K562 (cell line): ENCODE results near the gene ZMYM4. TPM values are rescaled to one million over a fixed set of nuclear protein-coding genes. Genes with fewer than 3 reads are reported as not detected.

Experiments used
- ATAC-seq: fragments of 200-7000 bp; cut with Tn5 transposase; 3 replicates; pipeline ENCODE4 v1.9.1; 2020; ENCODE audit warnings: moderate library complexity
- Bru-seq: library from RNA; stranded (reverse); fragments of 400-500 nt; gene quantifications from one replicate; lab custom pipeline; 2021; lab: Mats Ljungman, UMichigan
- BruChase-seq, 2 experiments: library from RNA; stranded (reverse); fragments of 400-500 nt; gene quantifications; one replicate each; lab custom pipeline; 2021; lab: Mats Ljungman, UMichigan
- BruUV-seq: library from RNA; stranded (reverse); fragments of 400-500 nt; replicated peaks from 2 replicates; lab custom pipeline; 2021; lab: Mats Ljungman, UMichigan
- CTCF ChIA-PET: fragments of 300-600 bp; formaldehyde crosslinking; extraction: SDS; loops from one replicate; lab custom pipeline; 2021; ENCODE audit warnings: low intra/inter-chr PET ratio; lab: Yijun Ruan, JAX
- POLR2A ChIA-PET: fragments of 300-600, 350-650 bp; sonication (Branson Sonifier 250); formaldehyde crosslinking; extraction: SDS; loops from one replicate; lab custom pipeline; 2021; ENCODE audit warnings: antibody characterized with exemption, inconsistent platforms; lab: Yijun Ruan, JAX
- DNase-seq, 4 experiments: peaks; one replicate each; pipeline versions ENCODE4 v3.0.0 to v3.0.0-alpha.2; 2011 to 2018; ENCODE audit warnings: low spot score in 3 of 4, mixed read lengths in 3 of 4; ENCODE audit errors: extremely low read depth in 1 of 4
- FAIRE-seq: peaks from 2 replicates; lab custom pipeline; 2011; peaks lifted over from hg19 to GRCh38; lab: Jason Lieb, UNC
- H2AFZ ChIP-seq: 2 replicates; pipeline ENCODE4 v1.6.0; 2011; ENCODE audit warnings: low read depth, low read length, control low read depth, inconsistent platforms
- H3K27ac ChIP-seq: fragments of 200-600 bp; 3 replicates; pipeline ENCODE4 v1.8.0; 2011; ENCODE audit warnings: low read depth, mild to moderate bottlenecking, control low read depth, inconsistent platforms, low read length, moderate library complexity, mixed read lengths; ENCODE audit errors: extremely low read depth
- H3K27me3 ChIP-seq, 2 experiments: fragments of 300-600 bp in 1 of 2; 2 replicates in 1 of 2; 3 replicates in 1 of 2; pipeline versions ENCODE4 v1.6.0 to v1.8.0; 2011; ENCODE audit warnings: inconsistent platforms in 2 of 2, low read length in 2 of 2, mild to moderate bottlenecking in 1 of 2, mixed read lengths in 1 of 2, moderate library complexity in 1 of 2; ENCODE audit not compliant: control insufficient read depth in 2 of 2, insufficient read depth in 2 of 2
- H3K36me3 ChIP-seq: fragments of 300-600 bp; 3 replicates; pipeline ENCODE4 v1.8.0; 2011; ENCODE audit warnings: mild to moderate bottlenecking, low read length, inconsistent platforms; ENCODE audit not compliant: control insufficient read depth, insufficient read depth
- H3K4me1 ChIP-seq, 2 experiments: fragments of 200-600 bp in 1 of 2; replicated peaks in 1 of 2; 2 replicates in 1 of 2; 3 replicates in 1 of 2; pipeline versions ENCODE4 v1.5.1 to v1.8.0; 2011; ENCODE audit warnings: inconsistent platforms in 2 of 2, low read length in 2 of 2, mild to moderate bottlenecking in 1 of 2, mixed read lengths in 1 of 2, moderate library complexity in 1 of 2; ENCODE audit not compliant: control insufficient read depth in 2 of 2, insufficient read depth in 2 of 2
- H3K4me2 ChIP-seq: 2 replicates; pipeline ENCODE4 v1.6.1; 2011; ENCODE audit warnings: low read length, control low read depth, inconsistent platforms, mixed read lengths; ENCODE audit not compliant: insufficient read depth
- H3K4me3 ChIP-seq: fragments of 200-600 bp; sonication (generic), shearing (Covaris generic); 2 replicates; pipeline ENCODE4 v1.5.1; 2016; ENCODE audit warnings: control low read depth, inconsistent platforms
- H3K79me2 ChIP-seq: fragments of 200-600 bp; 3 replicates; pipeline ENCODE4 v1.8.0; 2011; ENCODE audit warnings: low read length, inconsistent platforms; ENCODE audit not compliant: control insufficient read depth, insufficient read depth
- H3K9ac ChIP-seq, 2 experiments: 2 replicates each; pipeline versions ENCODE4 v1.6.0 to v1.6.1; 2011; ENCODE audit warnings: low read depth in 2 of 2, low read length in 2 of 2, control low read depth in 1 of 2, inconsistent platforms in 1 of 2, mild to moderate bottlenecking in 1 of 2, mixed read lengths in 1 of 2; ENCODE audit not compliant: insufficient read depth in 1 of 2
- H3K9me1 ChIP-seq: one replicate; pipeline ENCODE4 v1.6.0; 2011; ENCODE audit warnings: inconsistent platforms, mild to moderate bottlenecking, low read length, moderate library complexity; ENCODE audit not compliant: control insufficient read depth, insufficient read depth
- H3K9me3 ChIP-seq: replicated peaks from 2 replicates; pipeline ENCODE4 v1.5.1; 2011; ENCODE audit warnings: low read depth, low read length, inconsistent platforms; ENCODE audit not compliant: control insufficient read depth, insufficient read depth
- H4K20me1 ChIP-seq: replicated peaks from 2 replicates; pipeline ENCODE4 v1.6.1; 2011; ENCODE audit warnings: low read length, inconsistent platforms, mixed read lengths; ENCODE audit not compliant: control insufficient read depth, insufficient read depth
- ESRRA ChIP-seq: fragments of 450-650 bp; IDR thresholded peaks from 2 replicates; pipeline ENCODE4 v1.6.1; 2014; ENCODE audit warnings: low read depth, mild to moderate bottlenecking, moderate library complexity, borderline replicate concordance
- FOXA3 ChIP-seq, 2 experiments: fragments of 450-650 bp in 1 of 2; sonication (generic) in 1 of 2; formaldehyde crosslinking; IDR thresholded peaks in 1 of 2; conservative IDR thresholded peaks in 1 of 2; 2 replicates each; pipeline versions ENCODE4 v1.4.0 to v1.8.0; 2020 to 2022; ENCODE audit warnings: mild to moderate bottlenecking in 2 of 2, missing genetic modification reagents in 1 of 2
- HIVEP1 ChIP-seq: fragments of 250-450 bp; sonication (Bioruptor Pico); IDR thresholded peaks from 2 replicates; pipeline ENCODE4 v1.4.0; 2020; ENCODE audit warnings: mild to moderate bottlenecking
- NFE2 ChIP-seq: IDR thresholded peaks from 2 replicates; pipeline ENCODE4 v1.6.1; 2014; ENCODE audit warnings: antibody characterized with exemption, low read depth
- PHB2 ChIP-seq: fragments of 450-650 bp; IDR thresholded peaks from 2 replicates; pipeline ENCODE4 v1.6.1; 2017; ENCODE audit warnings: low read depth
- TGIF2 ChIP-seq: sonication (generic); formaldehyde crosslinking; IDR thresholded peaks from 2 replicates; pipeline ENCODE4 v1.8.1; 2022; ENCODE audit warnings: mild to moderate bottlenecking, missing genetic modification reagents, moderate library complexity
- WGBS: fragments of 100-300 bp; shearing (Covaris generic); methylation state at CpG from one replicate; pipeline ENCODE4 v1.1.6; 2016; ENCODE audit warnings: low coverage, mixed read lengths; ENCODE audit not compliant: insufficient coverage; ENCODE audit errors: missing lambda C conversion rate; 5-methylcytosine and 5-hydroxymethylcytosine counted together
- in situ Hi-C: fragments of 300-500 bp; cut with MboI; formaldehyde crosslinking; loops from 4 replicates; pipeline ENCODE4 v1.15.0; 2018; ENCODE audit warnings: inconsistent platforms, mixed read lengths
- intact Hi-C: fragments of 100-400 bp; cut with micrococcal nuclease; formaldehyde crosslinking; loops from 2 replicates; pipeline ENCODE4 v1.14.2; 2022
- long read RNA-seq, 3 experiments: library from polyadenylated mRNA in 2 of 3; library from RNA in 1 of 3; unstranded in 2 of 3; stranded (forward) in 1 of 3; transcript quantifications; one replicate each; pipeline ENCODE4 v2.0.0, GENCODE V29; 2019 to 2022
- polyA minus RNA-seq, 3 experiments: library from RNA; depleted of rRNA, polyadenylated mRNA; stranded (reverse); fragments of >200 nt; gene quantifications; 2 replicates each; pipeline ENCODE4 v1.2.3, GENCODE V29; 2011
- polyA plus RNA-seq, 8 experiments: library from polyadenylated mRNA; depleted of rRNA in 4 of 8; stranded (reverse) in 5 of 8; unstranded in 3 of 8; fragments of >200 nt; fragmentation: Nextera tagmentation in 2 of 8; fragmentation: Illumina TruSeq in 1 of 8; extraction: Ambion mirVana in 2 of 8; extraction: Trizol in 1 of 8; gene quantifications; 2 replicates each; pipeline versions ENCODE4 v1.2.1 to v1.2.3, GENCODE V29; 2011 to 2014; ENCODE audit warnings: inconsistent platforms in 1 of 8, missing spikeins in 1 of 8
- total RNA-seq, 7 experiments: library from RNA; depleted of rRNA in 6 of 7; stranded (reverse); fragments of >200 nt in 6 of 7; fragmentation: Illumina TruSeq in 2 of 7; extraction: Trizol in 2 of 7; gene quantifications; 2 replicates each; pipeline versions ENCODE4 v1.2.1 to v1.2.3, GENCODE V29; 2011 to 2021; ENCODE audit warnings: low replicate concordance in 1 of 7
- TF ChIP-seq, protein P1 (sequence below): fragments of 250-450 bp; sonication (Bioruptor Pico); IDR thresholded peaks from 2 replicates; pipeline ENCODE4 v1.8.0; 2021; ENCODE audit warnings: moderate library complexity, mild to moderate bottlenecking, inconsistent platforms
- TF ChIP-seq, protein P2 (sequence below): IDR thresholded peaks from 2 replicates; pipeline ENCODE4 v1.6.1; 2012; ENCODE audit warnings: low read depth, low read length, improper control_type of control experiment, borderline replicate concordance

ZMYM4 gene
- total RNA-seq (2011; cell fraction: chromatin; rRNA removed; ENCODE audit: low replicate concordance), result 45.4 and 172 TPM in 2 replicates
- 21.7 and 37.4 TPM in 2 replicates for total RNA-seq (2011; cell fraction: nucleolus; rRNA removed)
- 46.6 and 51.5 TPM in 2 replicates for total RNA-seq (2011; cell fraction: nucleoplasm; rRNA removed)
- total RNA-seq (2014; rRNA removed), result 42.5 and 43.7 TPM in 2 replicates
- 72.0 and 86.8 TPM in 2 replicates for total RNA-seq (2014; rRNA removed; fragmentation: Illumina TruSeq; extraction: Trizol)
- 61.3 and 63.3 TPM in 2 replicates for total RNA-seq (2015; rRNA removed; fragmentation: Illumina TruSeq; extraction: Trizol)
- total RNA-seq (2021), result 77.2 and 85.0 TPM in 2 replicates
- polyA plus RNA-seq (2011; rRNA removed), result 58.4 and 68.0 TPM in 2 replicates
- 14.8 and 31.2 TPM in 2 replicates for polyA plus RNA-seq (2011; cell fraction: cytosol; rRNA removed)
- 25.3 and 39.9 TPM in 2 replicates for polyA plus RNA-seq (2011; cell fraction: nucleus; rRNA removed)
- polyA plus RNA-seq (2012), result 33.8 and 41.6 TPM in 2 replicates
- 57.0 and 68.7 TPM in 2 replicates for polyA plus RNA-seq (2014; fragmentation: Illumina TruSeq; extraction: Trizol)
- 10 to 100 TPM; 15.2 to 19.1 TPM for polyA plus RNA-seq (2014; fragmentation: Nextera tagmentation; extraction: Ambion mirVana)
- 35.7 and 45.0 TPM in 2 replicates for polyA plus RNA-seq (2014; rRNA removed)
- 142 and 182 TPM in 2 replicates for polyA minus RNA-seq (2011; rRNA and poly(A)+ RNA removed)
- polyA minus RNA-seq (2011; cell fraction: cytosol; rRNA and poly(A)+ RNA removed), result 48.1 and 61.0 TPM in 2 replicates
- 29.5 and 68.4 TPM in 2 replicates for polyA minus RNA-seq (2011; cell fraction: nucleus; rRNA and poly(A)+ RNA removed)
- percentile 87 among the genes with signal in this experiment for Bru-seq, nascent RNA
- percentile 93 among the genes with signal in this experiment for BruChase-seq, experiment 1, labeled RNA remaining after a 2-hour chase
- percentile 93 among the genes with signal in this experiment for BruChase-seq, experiment 2, labeled RNA remaining after a 6-hour chase
- long read RNA-seq, experiment 1, full-length matches to known transcripts, result 3 of 117 reads
- long read RNA-seq, experiment 1, partial matches to known transcripts, result 78 of 117 reads
- long read RNA-seq, experiment 1, other reads (novel, unspliced or antisense), result 36 of 117 reads
- long read RNA-seq, experiment 2, full-length matches to known transcripts, result 1 of 64 reads
- long read RNA-seq, experiment 2, partial matches to known transcripts, result 26 of 64 reads
- long read RNA-seq, experiment 2, other reads (novel, unspliced or antisense), result 37 of 64 reads
- long read RNA-seq, experiment 3, transcript ZMYM4-202 (4 exons, 466 nt), result major isoform, 6 of 20 reads
- long read RNA-seq, experiment 3, partial matches to known transcripts, result 11 of 20 reads
- long read RNA-seq, experiment 3, other reads (novel, unspliced or antisense), result 3 of 20 reads

DNA sequence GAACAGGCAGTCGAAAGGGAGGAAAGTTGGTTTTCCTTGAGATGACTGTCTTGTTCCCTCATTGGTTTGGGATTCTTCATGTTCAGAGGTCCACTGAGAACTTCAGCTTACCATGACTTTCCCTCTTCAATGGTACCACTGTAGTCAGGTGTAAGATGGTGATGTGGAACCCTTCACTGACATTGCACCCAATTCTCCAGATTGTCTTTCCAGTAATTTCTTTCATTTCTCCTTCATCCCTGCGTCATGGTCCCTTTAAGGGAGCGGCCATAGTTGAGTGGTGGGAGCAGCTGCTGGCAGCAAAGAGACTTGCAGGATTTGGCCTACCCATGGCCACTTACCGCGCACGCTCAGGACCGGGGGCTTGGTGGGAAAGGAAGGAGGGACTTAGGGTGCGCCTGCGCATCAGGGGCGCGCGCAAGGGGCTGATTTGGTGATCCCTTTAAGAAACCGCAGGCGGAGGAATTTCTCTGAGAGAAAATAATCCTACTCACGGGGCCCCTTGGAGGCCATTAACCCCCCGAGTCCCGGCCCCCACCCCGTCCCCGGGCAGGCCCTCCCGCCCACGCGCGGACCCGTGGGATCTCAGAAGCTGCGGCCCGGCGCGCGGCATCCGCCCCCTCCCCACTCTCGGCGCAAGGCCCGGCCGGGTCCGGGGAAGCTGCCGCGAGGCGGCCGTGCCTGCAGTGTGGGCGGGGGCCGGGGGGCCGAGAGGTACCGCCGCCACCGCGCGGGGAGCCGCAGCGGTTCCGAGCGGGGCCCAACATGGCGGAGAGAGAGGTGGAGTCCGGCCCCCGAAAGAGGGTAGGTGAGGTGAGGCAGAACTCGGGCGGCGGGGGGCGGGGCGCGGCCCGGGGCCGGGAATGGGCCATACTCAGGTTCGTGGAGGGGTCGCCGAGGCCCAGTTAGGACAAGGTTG is at the start of gene ZMYM4:
TSS of gene ZMYM4 (plus strand) at position 428 of the 919 bp plus-strand sequence. CDS start at position 766, 338 bp downstream.
- H3K27me3 ChIP-seq, result no peaks in the 10 kb centered on the region
- FAIRE-seq (peak; percentile 93), ATAC-seq (peak; percentile 94), DNase-seq (peak; percentile 92 to 99 (median 96))
- H3K79me2 ChIP-seq, result peaks cover 60% of the 10 kb centered on the region
- H3K9ac ChIP-seq, result peak within 1 kb of the TSS; percentile 79 to 94
- CTCF ChIA-PET, result no interaction called here
- H3K36me3 ChIP-seq, result peaks cover 20% of the 10 kb centered on the region; the same call in 2 of the 3 replicates
- intact Hi-C loops, result loop anchor here (2.0 kb wide), 1 partner anchor 76 kb away; the partner anchor contains the start of gene SFPQ
- BruUV-seq, result no TSS peak
- H4K20me1 ChIP-seq, result no peaks in the 10 kb centered on the region
- H3K4me3 ChIP-seq, result peak within 1 kb of the TSS; percentile 88
- 1% methylated on average over 34 of the region's 65 CpGs for whole genome bisulfite sequencing
- POLR2A ChIA-PET, result interaction anchor here (0.6 to 1.6 kb wide), 12 partner anchors 9 to 242 kb away, joined by 3 to 8 read pairs (median 5); partner anchors contain the start of gene SFPQ
- H3K4me1 ChIP-seq, result peaks cover 6 to 31% of the 10 kb centered on the region in 2 experiments; a peak in 4 of 5 replicates
- in situ Hi-C loops, result no loop called here
- no peaks in the 10 kb centered on the region for H3K9me1 ChIP-seq
- peak within 1 kb of the TSS; percentile 90 for H3K27ac ChIP-seq
- H2AFZ ChIP-seq, result peak within 1 kb of the TSS; percentile 100
- peak within 1 kb of the TSS; percentile 100 for H3K4me2 ChIP-seq
- no peaks in the 10 kb centered on the region for H3K9me3 ChIP-seq
- TF ChIP-seq TGIF2 (CRISPR knock-in tag) (peak; percentile 83; the same call in 1 of the 2 replicates), FOXA3 (CRISPR knock-in tag; conservative IDR thresholded peaks at IDR 0.05 in 1 of 2, IDR thresholded peaks at IDR 0.05 in 1 of 2) (0 out of 4 replicates have a peak, but pooled peaks of 1 of the 2 experiments have one; percentile 63), PHB2 (no peak), ESRRA (peak; percentile 86), HIVEP1 (no peak), NFE2 (no peak)
- TF ChIP-seq, protein P1, sequence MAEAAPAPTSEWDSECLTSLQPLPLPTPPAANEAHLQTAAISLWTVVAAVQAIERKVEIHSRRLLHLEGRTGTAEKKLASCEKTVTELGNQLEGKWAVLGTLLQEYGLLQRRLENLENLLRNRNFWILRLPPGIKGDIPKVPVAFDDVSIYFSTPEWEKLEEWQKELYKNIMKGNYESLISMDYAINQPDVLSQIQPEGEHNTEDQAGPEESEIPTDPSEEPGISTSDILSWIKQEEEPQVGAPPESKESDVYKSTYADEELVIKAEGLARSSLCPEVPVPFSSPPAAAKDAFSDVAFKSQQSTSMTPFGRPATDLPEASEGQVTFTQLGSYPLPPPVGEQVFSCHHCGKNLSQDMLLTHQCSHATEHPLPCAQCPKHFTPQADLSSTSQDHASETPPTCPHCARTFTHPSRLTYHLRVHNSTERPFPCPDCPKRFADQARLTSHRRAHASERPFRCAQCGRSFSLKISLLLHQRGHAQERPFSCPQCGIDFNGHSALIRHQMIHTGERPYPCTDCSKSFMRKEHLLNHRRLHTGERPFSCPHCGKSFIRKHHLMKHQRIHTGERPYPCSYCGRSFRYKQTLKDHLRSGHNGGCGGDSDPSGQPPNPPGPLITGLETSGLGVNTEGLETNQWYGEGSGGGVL (CRISPR knock-in tag), result no peak
- TF ChIP-seq, protein P2, sequence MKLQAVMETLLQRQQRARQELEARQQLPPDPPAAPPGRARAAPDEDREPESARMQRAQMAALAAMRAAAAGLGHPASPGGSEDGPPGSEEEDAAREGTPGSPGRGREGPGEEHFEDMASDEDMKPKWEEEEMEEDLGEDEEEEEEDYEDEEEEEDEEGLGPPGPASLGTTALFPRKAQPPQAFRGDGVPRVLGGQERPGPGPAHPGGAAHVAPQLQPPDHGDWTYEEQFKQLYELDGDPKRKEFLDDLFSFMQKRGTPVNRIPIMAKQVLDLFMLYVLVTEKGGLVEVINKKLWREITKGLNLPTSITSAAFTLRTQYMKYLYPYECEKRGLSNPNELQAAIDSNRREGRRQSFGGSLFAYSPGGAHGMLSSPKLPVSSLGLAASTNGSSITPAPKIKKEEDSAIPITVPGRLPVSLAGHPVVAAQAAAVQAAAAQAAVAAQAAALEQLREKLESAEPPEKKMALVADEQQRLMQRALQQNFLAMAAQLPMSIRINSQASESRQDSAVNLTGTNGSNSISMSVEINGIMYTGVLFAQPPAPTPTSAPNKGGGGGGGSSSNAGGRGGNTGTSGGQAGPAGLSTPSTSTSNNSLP, result peak; percentile 53; the same call in 1 of the 2 replicates
